ENCODE data around the gene CLIC4. TPM values are rescaled to one million over a fixed set of nuclear protein-coding genes. Genes with fewer than 3 reads are reported as not detected.

Gene CLIC4
- total RNA-seq, 1 experiment from 2014 or later: 262 TPM

DNA sequence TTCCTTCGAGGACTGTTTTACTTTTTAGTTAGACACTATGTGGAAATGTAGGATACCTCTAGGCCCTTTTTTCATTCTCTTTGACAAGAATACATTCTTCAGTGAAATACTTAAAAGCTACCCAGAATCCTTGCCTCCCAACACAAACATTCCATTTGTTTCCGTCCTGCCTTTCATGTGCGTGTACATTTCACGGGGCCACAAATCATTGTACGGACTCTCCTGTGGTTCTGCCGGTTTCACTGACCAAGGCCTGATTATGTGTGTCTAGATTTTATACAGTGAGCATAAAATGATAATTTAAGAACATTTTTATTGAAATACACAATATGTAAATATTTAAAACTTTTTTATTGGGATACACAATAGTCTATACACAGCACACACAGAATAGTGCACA, 108.4 kb downstream of the CLIC4 start (continued):
- TF ChIP-seq, protein P1, sequence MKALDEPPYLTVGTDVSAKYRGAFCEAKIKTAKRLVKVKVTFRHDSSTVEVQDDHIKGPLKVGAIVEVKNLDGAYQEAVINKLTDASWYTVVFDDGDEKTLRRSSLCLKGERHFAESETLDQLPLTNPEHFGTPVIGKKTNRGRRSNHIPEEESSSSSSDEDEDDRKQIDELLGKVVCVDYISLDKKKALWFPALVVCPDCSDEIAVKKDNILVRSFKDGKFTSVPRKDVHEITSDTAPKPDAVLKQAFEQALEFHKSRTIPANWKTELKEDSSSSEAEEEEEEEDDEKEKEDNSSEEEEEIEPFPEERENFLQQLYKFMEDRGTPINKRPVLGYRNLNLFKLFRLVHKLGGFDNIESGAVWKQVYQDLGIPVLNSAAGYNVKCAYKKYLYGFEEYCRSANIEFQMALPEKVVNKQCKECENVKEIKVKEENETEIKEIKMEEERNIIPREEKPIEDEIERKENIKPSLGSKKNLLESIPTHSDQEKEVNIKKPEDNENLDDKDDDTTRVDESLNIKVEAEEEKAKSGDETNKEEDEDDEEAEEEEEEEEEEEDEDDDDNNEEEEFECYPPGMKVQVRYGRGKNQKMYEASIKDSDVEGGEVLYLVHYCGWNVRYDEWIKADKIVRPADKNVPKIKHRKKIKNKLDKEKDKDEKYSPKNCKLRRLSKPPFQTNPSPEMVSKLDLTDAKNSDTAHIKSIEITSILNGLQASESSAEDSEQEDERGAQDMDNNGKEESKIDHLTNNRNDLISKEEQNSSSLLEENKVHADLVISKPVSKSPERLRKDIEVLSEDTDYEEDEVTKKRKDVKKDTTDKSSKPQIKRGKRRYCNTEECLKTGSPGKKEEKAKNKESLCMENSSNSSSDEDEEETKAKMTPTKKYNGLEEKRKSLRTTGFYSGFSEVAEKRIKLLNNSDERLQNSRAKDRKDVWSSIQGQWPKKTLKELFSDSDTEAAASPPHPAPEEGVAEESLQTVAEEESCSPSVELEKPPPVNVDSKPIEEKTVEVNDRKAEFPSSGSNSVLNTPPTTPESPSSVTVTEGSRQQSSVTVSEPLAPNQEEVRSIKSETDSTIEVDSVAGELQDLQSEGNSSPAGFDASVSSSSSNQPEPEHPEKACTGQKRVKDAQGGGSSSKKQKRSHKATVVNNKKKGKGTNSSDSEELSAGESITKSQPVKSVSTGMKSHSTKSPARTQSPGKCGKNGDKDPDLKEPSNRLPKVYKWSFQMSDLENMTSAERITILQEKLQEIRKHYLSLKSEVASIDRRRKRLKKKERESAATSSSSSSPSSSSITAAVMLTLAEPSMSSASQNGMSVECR (CRISPR knock-in tag; IDR thresholded peaks at IDR 0.05; ENCODE audit: borderline replicate concordance): no peak
- TF ChIP-seq, protein P2, sequence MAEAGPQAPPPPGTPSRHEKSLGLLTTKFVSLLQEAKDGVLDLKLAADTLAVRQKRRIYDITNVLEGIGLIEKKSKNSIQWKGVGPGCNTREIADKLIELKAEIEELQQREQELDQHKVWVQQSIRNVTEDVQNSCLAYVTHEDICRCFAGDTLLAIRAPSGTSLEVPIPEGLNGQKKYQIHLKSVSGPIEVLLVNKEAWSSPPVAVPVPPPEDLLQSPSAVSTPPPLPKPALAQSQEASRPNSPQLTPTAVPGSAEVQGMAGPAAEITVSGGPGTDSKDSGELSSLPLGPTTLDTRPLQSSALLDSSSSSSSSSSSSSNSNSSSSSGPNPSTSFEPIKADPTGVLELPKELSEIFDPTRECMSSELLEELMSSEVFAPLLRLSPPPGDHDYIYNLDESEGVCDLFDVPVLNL (CRISPR knock-in tag; IDR thresholded peaks at IDR 0.05; ENCODE audit: borderline replicate concordance, low read depth): no peak

DNA sequence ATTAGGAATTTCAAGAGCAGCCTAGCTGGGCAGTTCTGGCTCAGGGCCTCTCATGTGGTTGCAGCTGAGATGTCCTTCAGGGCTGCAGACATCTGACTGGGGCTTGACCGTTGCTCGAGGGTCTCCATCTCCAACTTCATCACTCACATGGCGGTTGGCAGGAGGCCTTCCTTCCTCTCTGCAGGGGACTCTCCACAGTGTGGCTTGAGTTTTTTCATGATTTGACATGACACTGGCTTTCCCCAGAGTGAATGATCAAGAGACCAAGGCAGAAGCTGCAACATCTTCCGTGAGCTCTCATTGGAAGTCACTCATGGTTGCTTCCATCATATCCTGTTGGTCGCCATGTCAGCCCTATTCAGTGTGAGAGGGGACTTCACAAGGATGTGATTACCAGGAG, 110.2 kb downstream of the CLIC4 start:
- no peak overlapping the region for H3K4me3 Mint-ChIP-seq
- no peak for TF ChIP-seq TEAD1 (CRISPR knock-in tag; IDR thresholded peaks at IDR 0.05)
- TF ChIP-seq, protein P3, sequence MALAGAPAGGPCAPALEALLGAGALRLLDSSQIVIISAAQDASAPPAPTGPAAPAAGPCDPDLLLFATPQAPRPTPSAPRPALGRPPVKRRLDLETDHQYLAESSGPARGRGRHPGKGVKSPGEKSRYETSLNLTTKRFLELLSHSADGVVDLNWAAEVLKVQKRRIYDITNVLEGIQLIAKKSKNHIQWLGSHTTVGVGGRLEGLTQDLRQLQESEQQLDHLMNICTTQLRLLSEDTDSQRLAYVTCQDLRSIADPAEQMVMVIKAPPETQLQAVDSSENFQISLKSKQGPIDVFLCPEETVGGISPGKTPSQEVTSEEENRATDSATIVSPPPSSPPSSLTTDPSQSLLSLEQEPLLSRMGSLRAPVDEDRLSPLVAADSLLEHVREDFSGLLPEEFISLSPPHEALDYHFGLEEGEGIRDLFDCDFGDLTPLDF (CRISPR knock-in tag; IDR thresholded peaks at IDR 0.05): no peak
- TF ChIP-seq JAZF1 (CRISPR knock-in tag; IDR thresholded peaks at IDR 0.05): no peak
- TF ChIP-seq, protein P4, sequence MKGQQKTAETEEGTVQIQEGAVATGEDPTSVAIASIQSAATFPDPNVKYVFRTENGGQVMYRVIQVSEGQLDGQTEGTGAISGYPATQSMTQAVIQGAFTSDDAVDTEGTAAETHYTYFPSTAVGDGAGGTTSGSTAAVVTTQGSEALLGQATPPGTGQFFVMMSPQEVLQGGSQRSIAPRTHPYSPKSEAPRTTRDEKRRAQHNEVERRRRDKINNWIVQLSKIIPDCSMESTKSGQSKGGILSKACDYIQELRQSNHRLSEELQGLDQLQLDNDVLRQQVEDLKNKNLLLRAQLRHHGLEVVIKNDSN (CRISPR knock-in tag; IDR thresholded peaks at IDR 0.05): no peak
- TF ChIP-seq OVOL2 (CRISPR knock-in tag; IDR thresholded peaks at IDR 0.05; ENCODE audit: borderline replicate concordance): no peak
- TF ChIP-seq, protein P5, sequence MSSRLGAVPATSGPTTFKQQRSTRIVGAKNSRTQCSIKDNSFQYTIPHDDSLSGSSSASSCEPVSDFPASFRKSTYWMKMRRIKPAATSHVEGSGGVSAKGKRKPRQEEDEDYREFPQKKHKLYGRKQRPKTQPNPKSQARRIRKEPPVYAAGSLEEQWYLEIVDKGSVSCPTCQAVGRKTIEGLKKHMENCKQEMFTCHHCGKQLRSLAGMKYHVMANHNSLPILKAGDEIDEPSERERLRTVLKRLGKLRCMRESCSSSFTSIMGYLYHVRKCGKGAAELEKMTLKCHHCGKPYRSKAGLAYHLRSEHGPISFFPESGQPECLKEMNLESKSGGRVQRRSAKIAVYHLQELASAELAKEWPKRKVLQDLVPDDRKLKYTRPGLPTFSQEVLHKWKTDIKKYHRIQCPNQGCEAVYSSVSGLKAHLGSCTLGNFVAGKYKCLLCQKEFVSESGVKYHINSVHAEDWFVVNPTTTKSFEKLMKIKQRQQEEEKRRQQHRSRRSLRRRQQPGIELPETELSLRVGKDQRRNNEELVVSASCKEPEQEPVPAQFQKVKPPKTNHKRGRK (CRISPR knock-in tag; IDR thresholded peaks at IDR 0.05; ENCODE audit: borderline replicate concordance): no peak
- no peak for TF ChIP-seq TCF7 (CRISPR knock-in tag; IDR thresholded peaks at IDR 0.05; ENCODE audit: low read depth)
- no peak for TF ChIP-seq TEAD4 (CRISPR knock-in tag; IDR thresholded peaks at IDR 0.05)
- TF ChIP-seq SMAD4 (CRISPR knock-in tag; IDR thresholded peaks at IDR 0.05): no peak
- TF ChIP-seq SOX15 (CRISPR knock-in tag; IDR thresholded peaks at IDR 0.05): no peak
- TF ChIP-seq CBFB (CRISPR knock-in tag; IDR thresholded peaks at IDR 0.05; ENCODE audit: low read depth): no peak
- no peak for TF ChIP-seq ESRRA (CRISPR knock-in tag; IDR thresholded peaks at IDR 0.05; ENCODE audit: borderline replicate concordance)
- TF ChIP-seq ZNF219 (CRISPR knock-in tag; IDR thresholded peaks at IDR 0.05; ENCODE audit: borderline replicate concordance): no peak
- POLR2A ChIA-PET: no interaction called here
- no peaks in the 10 kb centered on the region for H3K27me3 Mint-ChIP-seq (ENCODE audit: low read depth)
- H3K9me3 Mint-ChIP-seq: no peaks in the 10 kb centered on the region
- no peaks in the 10 kb centered on the region for H3K4me1 Mint-ChIP-seq
- H3K36me3 Mint-ChIP-seq: no peaks in the 10 kb centered on the region
- no peak overlapping the region for H3K27ac Mint-ChIP-seq
- DNase-seq (ENCODE audit: low spot score) (no peak), ATAC-seq (no peak)
- CTCF ChIA-PET: interaction anchor here (0.7 to 2.2 kb wide), 3 partner anchors 42 to 167 kb away, joined by 3 to 7 read pairs (median 3); no protein-coding TSS in a partner anchor
